ENCODE measurements around the gene SLC25A38. TPM values are rescaled to one million over a fixed set of nuclear protein-coding genes. Genes with fewer than 3 reads are reported as not detected.

Gene SLC25A38, protein sequence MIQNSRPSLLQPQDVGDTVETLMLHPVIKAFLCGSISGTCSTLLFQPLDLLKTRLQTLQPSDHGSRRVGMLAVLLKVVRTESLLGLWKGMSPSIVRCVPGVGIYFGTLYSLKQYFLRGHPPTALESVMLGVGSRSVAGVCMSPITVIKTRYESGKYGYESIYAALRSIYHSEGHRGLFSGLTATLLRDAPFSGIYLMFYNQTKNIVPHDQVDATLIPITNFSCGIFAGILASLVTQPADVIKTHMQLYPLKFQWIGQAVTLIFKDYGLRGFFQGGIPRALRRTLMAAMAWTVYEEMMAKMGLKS
- total RNA-seq: 10 to 100 TPM; 20.3 to 45.7 (median 36.1) TPM

DNA sequence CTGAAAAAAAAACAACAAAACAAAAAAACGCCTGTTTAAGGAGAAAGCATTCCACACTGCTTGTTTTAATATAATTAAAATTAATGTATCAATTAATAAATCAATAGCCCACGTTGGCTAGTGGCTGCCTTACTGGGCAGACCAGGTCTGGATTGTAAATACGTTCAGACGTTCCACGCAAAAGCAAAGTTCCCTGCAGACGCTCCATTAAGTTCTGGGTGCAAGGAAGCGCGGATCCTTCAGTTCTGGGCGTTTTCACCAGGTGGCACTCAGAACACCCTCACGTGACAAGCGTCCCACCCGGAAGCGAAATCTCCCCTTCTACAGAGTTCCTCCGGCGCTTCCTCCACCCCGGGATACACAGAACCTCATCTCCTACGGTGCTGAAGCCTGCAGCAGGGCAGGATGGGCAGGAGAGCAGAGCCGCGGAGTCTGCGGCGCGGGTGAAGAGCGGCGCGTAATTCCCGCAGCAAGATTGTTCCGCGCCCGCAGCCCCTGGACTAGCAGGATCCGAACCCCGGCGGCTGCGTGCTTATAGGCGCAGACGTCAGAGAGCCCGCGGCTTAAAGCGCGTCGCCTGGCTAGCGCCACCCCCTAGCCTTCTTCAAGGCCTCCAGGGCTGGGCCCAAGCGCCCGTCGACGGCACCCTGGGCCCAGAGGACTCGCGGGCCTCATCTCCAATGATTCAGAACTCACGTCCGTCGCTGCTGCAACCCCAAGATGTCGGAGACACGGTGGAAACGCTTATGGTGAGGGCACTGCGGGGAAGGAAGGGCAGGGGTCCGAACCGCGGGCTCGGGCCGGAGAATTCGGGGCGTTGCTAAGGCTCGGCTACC, at the start of gene SLC25A38:
SLC25A38 (plus strand) TSS at position 326 of the 836 bp plus-strand sequence; CDS start at position 681, 355 bp downstream.
- 1% methylated on average over 19 of the region's 62 CpGs for WGBS
- H3K27ac ChIP-seq (replicated peaks in 1 of 4): peak within 1 kb of the TSS; percentile 93 to 99 (median 95)
- H3K4me3 ChIP-seq: peak within 1 kb of the TSS; percentile 76 to 90 (median 86)
- H3K4me1 ChIP-seq: peaks cover 16 to 44% (median 31%) of the 10 kb centered on the region in 4 donors
- TF ChIP-seq, protein P1, sequence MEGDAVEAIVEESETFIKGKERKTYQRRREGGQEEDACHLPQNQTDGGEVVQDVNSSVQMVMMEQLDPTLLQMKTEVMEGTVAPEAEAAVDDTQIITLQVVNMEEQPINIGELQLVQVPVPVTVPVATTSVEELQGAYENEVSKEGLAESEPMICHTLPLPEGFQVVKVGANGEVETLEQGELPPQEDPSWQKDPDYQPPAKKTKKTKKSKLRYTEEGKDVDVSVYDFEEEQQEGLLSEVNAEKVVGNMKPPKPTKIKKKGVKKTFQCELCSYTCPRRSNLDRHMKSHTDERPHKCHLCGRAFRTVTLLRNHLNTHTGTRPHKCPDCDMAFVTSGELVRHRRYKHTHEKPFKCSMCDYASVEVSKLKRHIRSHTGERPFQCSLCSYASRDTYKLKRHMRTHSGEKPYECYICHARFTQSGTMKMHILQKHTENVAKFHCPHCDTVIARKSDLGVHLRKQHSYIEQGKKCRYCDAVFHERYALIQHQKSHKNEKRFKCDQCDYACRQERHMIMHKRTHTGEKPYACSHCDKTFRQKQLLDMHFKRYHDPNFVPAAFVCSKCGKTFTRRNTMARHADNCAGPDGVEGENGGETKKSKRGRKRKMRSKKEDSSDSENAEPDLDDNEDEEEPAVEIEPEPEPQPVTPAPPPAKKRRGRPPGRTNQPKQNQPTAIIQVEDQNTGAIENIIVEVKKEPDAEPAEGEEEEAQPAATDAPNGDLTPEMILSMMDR (IDR thresholded peaks at IDR 0.05): peak; percentile 33 to 42 (median 35)
- peak; percentile 74 to 82 for TF ChIP-seq POLR2AphosphoS5 (IDR thresholded peaks at IDR 0.05)
- TF ChIP-seq EP300 (IDR thresholded peaks at IDR 0.05): no peak
- no peak for TF ChIP-seq POLR2A (IDR thresholded peaks at IDR 0.05; ENCODE audit: low read depth)
- no peaks in the 10 kb centered on the region for H3K27me3 ChIP-seq
- intact Hi-C loops (cut with DNase I): no loop called here
- H3K9me3 ChIP-seq: no peaks in the 10 kb centered on the region
- peak; percentile 96 for DNase-seq (ENCODE audit: extremely low spot score)
- no peaks in the 10 kb centered on the region for H3K36me3 ChIP-seq

DNA sequence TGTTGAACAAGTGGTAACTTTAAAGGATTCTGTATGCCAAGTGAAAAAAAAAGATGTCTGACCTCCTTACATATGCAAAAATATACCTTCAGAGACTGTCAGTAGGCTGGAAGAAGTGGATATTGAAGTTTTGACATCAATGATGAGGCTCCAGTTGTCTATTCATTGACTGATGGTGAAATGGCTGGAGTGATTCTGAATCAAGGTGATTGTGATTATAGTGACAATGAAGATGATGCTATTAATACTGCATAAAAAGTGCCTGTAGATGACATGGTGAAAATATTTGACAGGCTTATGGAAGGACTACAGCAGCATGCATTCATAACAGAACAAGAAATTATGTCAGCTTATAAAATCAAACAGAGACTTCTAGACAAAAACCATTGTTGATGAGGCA, 49.6 kb upstream of the SLC25A38 start:
- H3K4me1 ChIP-seq: no peaks in the 10 kb centered on the region

DNA sequence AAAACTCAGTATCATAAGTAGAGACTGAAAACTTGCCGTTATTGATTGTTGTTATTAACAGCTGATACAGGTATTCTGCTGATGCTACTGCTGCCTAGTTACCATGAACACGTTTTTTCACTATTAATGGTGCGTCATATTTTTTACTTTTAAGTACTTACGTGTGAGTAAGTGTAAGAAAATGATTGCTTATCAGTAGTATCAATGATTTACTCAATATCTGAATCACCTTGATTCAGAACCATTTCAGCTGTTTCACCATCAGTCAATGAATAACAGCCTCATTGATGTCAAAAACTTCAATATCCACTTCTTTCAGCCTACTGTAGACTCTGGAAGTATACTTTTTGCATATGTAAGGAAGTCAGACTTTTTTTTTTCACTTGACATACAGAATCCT, 49.0 kb upstream of the SLC25A38 start:
- intact Hi-C loops (cut with DNase I): no loop called here
- H3K27ac ChIP-seq (replicated peaks in 1 of 4): no peak overlapping the region
- no peaks in the 10 kb centered on the region for H3K36me3 ChIP-seq
- no peaks in the 10 kb centered on the region for H3K4me1 ChIP-seq
- no peak for TF ChIP-seq EP300 (IDR thresholded peaks at IDR 0.05)
- no peak for TF ChIP-seq POLR2AphosphoS5 (IDR thresholded peaks at IDR 0.05)
- TF ChIP-seq, protein P1 (IDR thresholded peaks at IDR 0.05): no peak
- TF ChIP-seq POLR2A (IDR thresholded peaks at IDR 0.05; ENCODE audit: low read depth): no peak
- DNase-seq (ENCODE audit: extremely low spot score): no peak
- WGBS: 86% methylated on average over 4 of the region's 4 CpGs
- no peak overlapping the region for H3K4me3 ChIP-seq
- H3K9me3 ChIP-seq: no peaks in the 10 kb centered on the region
- H3K27me3 ChIP-seq: no peaks in the 10 kb centered on the region

More for the DNA sequence above, 49.6 kb upstream of the SLC25A38 start:
- TF ChIP-seq POLR2AphosphoS5 (IDR thresholded peaks at IDR 0.05) (no peak), POLR2A (IDR thresholded peaks at IDR 0.05; ENCODE audit: low read depth) (no peak), EP300 (IDR thresholded peaks at IDR 0.05) (no peak)
- TF ChIP-seq, protein P1 (IDR thresholded peaks at IDR 0.05): no peak
- intact Hi-C loops (cut with DNase I): no loop called here
- no peaks in the 10 kb centered on the region for H3K36me3 ChIP-seq
- H3K27me3 ChIP-seq: no peaks in the 10 kb centered on the region
- no peak for DNase-seq (ENCODE audit: extremely low spot score)
- no peaks in the 10 kb centered on the region for H3K9me3 ChIP-seq
- H3K4me3 ChIP-seq: no peak overlapping the region
- no peak overlapping the region for H3K27ac ChIP-seq (replicated peaks in 1 of 4)

DNA sequence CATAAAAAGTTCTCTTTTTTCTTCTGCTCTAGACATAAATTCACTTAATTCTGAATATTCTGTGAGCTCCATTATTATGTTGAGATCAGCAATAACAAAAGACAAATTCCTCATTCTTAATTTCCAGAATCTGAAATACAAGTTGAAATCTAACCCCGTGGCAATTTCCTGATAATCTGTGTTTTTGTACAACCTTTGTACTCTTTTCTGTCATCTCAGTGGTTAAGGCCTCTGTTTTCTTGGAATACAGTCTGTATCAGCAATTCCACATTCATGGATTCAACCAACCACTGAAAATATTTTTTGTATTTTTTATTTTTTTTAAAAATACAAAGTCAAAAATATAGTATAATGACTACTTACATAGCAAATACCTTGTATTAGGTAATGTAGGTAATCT, 45.0 kb upstream of the SLC25A38 start:
- Histone ChIP-seq H3K27ac (replicated peaks in 1 of 4) (no peak overlapping the region), H3K4me3 (no peak overlapping the region), H3K27me3 (no peaks in the 10 kb centered on the region), H3K9me3 (no peaks in the 10 kb centered on the region), H3K4me1 (no peaks in the 10 kb centered on the region), H3K36me3 (no peaks in the 10 kb centered on the region)
- no peak for DNase-seq (ENCODE audit: extremely low spot score)
- WGBS: 80% methylated on average over 1 of the region's 1 CpG
- intact Hi-C loops (cut with DNase I): no loop called here
- TF ChIP-seq POLR2A (IDR thresholded peaks at IDR 0.05; ENCODE audit: low read depth): no peak
- TF ChIP-seq, protein P1 (IDR thresholded peaks at IDR 0.05): no peak
- no peak for TF ChIP-seq EP300 (IDR thresholded peaks at IDR 0.05)
- no peak for TF ChIP-seq POLR2AphosphoS5 (IDR thresholded peaks at IDR 0.05)

All from esophagus muscularis mucosa (tissue), 4 donors.